HT1080 (cell line): ENCODE measurements around the gene ADAM12. TPM values are rescaled to one million over a fixed set of nuclear protein-coding genes. Genes with fewer than 3 reads are reported as not detected.
A peak's percentile ranks its signal among the peaks of the same experiment; 100 is the strongest.
"Not testable (repeated sequence)": the region's sequence is repeated elsewhere in the genome, so short reads cannot be mapped to it uniquely, and the experiment has no call there.

ENCODE experiments used
- DNase-seq: peaks from one replicate; pipeline ENCODE4 v3.0.0-alpha.2; 2015; ENCODE audit warnings: low read depth
- total RNA-seq: library from RNA; depleted of rRNA; stranded (reverse); fragments of >200 nt; shearing (Covaris generic); gene quantifications from 2 replicates; pipeline ENCODE4 v1.2.3, GENCODE V29; 2014

ADAM12 gene
- total RNA-seq, 1 experiment from 2014 or later = 0.50 TPM

DNA sequence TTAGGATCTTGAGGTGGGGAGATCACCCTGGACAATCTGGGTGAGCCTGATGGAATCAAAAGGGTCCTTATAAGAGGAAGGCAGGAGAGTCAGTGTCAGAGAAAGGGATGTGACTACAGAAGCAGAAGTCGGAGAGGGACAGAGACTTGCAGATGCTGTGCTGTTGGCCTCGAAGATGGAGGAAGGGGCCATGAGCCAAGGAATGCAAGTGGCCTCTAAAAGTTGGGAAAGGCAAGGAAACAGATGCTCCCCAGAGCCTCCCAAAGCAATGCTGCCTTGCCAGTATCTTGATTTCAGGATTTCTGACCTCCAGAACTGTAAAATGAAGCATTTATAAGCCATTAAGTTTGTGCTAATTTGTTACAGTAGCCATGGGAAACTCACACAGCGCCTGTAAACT is 326.8 kb downstream of the ADAM12 start:
- no peak for DNase-seq

DNA sequence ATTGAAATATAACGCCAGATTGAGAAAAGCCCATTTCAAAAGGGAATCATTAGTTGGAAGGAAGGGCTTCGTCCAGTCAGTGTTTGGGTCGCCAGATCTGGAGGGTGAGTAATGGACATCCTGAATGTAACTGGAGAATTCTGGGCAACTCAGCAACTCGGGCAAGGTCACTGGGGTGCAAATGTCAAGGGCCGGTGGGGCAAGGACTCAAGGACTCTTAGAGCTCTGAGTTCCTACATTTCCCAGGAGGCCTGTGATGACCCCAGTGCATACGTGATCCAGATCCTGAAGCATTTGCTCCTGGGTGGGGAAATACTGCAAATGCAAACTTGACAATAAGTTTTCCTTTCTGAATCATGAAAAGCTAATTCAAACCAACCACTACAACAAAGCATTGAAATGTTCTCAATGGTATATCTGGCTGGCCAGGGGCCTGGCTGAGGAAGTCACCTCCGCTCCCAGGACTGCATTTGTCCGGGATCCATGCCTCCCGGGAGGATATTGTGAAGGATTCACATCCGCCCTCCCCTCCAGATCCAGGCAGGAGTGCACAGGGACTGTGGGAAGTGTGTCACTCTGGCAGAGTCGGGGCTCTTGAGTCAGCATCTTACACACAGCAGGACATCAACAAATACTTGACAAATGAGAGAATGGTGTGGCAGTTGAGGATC is 327.9 kb downstream of the ADAM12 start:
- peak; percentile 90 for DNase-seq

DNA sequence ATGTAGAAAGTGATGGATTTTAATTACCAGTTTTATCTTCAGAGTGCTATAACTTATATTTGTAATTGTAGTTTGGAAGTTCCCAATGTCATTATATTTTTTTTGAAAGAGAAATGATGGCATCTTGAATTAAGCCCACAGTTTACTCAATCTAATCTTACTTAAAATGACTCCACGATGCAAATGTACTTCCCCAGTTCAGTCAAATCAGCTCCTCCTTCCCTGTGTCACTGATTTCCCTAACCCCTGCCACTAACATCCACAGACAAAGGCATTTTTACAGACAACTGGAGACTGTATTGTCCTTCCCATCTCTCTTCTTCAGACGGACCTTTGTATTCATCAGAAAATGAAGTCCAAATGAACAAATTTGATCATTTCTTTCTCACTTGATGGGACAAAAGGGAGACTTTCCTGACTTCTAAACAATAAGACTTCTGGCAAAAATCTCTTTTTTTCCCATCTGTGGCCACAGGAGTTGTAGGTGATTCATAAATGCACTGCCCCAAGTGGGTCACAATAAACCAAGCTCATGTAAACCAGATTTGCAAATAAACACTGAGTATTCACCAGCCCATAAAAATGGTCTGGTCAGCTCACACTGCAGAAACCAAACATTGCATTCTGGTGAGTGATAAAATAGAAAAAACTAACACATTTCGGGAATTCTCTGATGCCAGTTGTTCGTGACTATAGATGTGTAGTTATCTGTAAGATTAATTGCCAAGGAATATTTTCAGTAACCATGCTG is 329.0 kb downstream of the ADAM12 start:
- DNase-seq = peak; percentile 16

DNA sequence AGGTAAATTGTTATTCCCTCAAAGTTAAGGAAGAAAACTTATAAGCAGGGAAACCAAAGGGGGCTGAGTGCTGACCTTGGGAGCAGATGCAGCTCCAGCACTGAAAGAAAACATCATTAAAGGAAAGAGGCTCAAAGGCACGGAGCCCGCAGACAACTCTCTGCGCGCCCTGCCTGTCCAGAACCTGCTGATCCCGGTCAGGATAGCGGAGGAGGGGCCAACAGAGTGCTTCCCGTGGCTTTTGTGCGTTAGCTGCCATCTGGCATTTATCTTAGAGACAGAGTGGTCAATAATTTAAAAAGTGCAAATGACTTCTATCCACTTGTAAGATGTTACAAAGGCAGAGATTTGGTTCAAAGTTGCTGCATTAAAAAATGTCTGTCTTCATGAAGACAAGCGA is 329.8 kb downstream of the ADAM12 start:
- DNase-seq = no peak

DNA sequence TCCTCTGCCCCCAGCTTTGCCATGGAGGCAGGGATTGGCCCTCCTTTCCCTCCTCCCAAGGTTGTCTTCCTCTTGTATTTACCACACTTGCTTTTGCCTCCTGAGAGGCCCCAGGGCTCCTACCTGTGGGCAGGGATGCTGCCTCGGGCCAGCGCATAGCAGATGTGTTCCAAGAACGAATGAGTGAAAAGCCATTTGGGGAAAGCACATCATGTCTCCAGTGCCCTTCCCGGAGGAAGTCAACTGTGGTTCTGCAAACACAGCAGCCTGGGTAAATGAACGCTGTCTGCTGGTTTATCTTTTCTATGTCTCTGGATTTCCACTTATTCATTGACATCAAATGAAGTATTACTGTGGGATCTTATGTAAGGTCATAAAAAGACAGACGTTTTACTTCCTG is 330.2 kb downstream of the ADAM12 start:
- DNase-seq = no peak

DNA sequence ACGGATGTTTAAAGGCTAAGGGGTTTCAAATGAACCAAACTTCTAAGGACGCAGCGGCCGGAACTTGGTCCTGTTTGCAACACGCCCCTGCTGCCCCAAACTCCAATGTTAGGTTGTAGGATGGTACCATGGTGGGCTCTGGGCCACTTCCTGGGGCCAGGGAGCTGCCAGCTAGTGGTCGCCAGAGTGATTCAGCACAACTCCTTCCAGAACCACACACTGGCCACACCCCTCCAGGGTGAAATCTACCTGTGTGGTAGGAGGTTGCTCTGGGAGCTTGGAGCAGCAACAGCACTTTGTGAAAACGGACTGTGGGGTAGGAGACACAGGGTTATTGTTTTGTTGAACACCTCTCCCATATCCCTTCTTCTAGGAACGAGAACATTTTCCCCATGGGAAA is 330.8 kb downstream of the ADAM12 start:
- no peak for DNase-seq

DNA sequence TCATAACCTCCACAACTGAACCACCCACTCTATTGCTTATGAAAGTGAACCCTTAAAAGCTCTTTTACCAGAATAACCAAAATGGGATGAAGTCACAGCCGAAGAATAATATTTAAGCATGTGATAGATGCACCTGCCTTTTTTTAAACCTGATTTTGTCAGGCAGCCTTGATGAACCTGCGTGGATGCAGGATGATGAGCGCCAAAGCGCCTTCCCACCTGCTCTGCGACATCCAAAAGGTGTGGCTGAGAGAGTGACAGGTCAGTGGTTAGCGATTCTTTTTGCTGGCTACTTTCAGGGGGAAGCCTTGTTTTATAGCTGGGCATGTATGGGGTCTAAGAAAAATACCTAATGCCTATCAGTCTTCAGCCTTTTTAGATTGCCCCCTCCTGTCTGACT is 334.1 kb downstream of the ADAM12 start:
- DNase-seq = no peak

DNA sequence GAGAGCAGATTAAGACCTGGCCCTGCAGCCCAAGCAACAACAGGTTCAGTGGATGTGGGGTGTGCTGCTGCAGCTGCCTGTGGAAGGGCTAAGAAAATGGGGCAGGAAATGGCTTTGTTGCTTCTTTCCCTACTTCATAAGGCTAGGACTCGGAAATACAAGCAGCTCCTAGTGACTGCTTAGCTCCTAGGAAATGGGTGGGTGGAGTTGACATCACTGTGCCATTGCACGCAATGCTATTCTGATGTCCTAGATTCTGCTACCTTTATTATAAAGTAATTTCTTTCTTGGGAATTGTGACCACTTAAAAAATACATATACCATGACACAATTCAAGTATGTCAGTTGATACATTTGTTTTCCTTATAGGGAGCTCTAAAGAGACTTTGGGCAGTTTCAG is 336.1 kb downstream of the ADAM12 start:
- no peak for DNase-seq

DNA sequence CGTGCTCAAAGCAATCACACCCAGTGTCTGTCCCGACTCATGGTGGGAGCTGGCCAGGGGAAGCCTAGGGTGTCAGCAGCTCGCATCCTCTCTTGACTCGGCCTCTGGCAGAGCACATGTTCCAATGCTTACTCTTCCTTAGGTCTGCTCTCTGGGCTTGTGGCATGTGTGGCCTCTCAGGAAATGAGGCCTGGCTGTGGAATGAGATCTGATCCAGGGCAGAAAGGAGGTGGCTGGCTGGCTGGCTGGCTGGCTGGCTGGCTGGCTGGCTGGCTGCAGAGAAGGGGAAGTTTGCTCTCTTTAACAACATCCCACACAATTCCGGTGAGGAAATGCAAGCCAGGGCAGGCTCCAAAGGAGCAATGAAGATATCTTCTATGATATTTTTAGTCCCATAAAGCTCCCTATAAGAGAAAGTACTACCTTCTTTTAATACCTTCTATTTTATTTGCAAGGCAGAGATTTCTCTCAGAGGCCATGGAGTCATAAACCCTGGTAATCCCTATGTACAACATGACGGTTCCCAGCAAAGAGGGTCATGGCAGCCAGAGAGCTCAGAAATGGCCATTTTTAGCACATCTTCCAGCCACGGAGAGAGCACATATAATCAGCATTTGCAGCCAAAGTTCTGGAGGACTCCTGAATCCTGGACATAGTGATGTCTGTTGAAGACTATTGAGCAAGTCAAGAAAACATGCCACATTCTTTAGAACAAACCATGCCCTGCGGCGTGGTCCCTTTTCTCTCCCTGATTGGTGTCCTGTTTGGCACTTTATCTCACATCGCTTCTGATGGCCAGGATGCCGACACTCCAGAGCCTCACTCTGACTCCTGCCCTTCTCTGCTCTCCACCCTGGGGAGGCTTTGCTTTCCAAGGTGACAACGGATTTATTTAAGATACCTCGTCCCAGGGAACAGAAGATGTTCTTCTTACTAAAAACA is 338.2 kb downstream of the ADAM12 start:
- peak; percentile 71 for DNase-seq

DNA sequence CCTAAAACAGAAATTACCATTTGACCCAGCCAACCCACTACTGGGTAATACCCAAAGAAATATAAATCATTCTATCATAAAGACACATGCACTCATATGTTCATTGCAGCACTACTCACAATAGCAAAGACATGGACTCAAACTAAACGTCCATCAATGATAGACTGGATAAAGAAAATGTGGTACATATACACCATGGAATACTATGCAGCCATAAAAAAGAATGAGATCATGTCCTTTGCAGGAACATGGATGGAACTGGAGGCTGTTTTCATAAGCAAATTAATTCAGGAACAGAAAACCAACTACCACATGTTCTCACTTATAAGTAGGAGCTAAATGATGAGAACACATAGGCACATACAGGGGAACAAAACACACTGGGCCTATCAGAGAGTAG is 340.5 kb downstream of the ADAM12 start:
- DNase-seq = not testable (repeated sequence)

DNA sequence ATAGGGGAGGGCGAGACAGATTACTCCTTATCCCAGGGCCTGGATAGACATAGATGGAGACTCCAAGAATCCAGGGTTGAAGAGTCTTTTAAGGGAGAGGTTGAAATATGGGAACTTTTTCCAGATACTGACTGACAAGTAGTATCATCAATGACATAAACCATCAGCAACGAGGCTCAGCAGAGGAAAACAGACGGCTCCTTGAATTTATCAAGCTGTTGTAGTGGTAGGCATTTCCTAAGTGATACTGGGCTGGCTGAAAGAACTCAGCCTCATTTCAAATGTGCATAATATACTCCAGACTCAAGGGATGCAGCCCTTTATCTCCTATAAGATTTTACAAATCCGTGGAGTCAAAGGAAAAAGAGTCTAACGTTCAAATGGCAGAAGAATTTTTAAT is 341.4 kb downstream of the ADAM12 start:
- DNase-seq = no peak

DNA sequence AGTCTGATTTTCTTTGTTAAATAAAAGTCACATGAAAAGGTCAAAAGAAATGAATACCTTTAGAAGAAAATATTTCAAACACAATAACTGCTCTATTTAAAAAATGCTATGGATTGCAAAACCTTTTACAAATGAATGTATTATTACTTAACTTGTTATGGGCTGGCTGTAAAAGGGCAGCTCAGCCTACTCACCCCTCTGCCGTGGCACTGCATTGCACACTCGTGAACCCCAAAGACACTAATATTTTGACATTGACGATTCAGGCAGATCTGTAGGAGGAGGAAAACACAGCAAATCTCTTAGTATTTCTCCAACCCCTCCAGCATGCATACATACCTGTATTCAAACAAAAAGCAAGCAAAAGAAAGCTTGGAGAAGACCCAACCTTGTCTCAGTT is 342.4 kb downstream of the ADAM12 start:
- DNase-seq = no peak

DNA sequence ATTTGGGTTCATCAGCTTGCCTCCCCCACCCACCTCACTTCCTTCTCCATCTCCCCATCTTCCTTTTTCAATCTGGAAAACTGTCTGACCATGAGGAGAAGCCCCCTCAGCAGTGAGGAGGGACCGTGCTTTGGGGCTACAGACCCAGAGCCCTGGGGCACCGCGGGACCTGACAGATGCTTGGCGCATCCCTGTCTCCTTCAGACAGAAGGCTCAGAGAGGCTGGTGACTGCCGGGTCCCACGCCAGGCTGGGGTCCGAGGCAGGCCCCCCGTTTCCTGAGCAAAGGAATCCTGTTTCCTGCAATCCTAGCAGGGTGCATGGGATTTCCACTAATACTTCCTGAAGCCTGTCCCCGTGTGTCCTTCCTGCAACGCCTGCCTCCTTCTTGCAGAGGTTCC is 344.9 kb downstream of the ADAM12 start:
- DNase-seq = no peak

DNA sequence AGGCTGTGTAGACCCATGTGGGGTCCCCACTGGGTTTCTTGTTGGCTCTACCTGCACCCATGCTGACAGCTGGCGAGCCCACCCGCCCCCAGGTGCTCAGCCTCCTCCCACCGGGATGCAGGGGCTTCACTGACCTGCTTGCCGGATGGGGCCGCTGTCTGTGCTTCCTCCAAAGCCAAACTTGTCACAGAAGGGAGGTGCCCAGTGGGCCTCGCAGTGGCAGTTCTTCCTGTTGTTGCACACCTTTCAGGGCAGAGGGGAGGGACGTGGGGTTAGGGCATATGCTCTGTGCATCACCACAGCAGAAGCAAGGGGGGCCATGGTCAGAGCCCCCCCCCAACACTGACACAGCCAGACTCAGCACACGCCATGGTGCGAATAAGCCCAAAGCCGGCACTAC is 345.4 kb downstream of the ADAM12 start:
- DNase-seq = no peak

DNA sequence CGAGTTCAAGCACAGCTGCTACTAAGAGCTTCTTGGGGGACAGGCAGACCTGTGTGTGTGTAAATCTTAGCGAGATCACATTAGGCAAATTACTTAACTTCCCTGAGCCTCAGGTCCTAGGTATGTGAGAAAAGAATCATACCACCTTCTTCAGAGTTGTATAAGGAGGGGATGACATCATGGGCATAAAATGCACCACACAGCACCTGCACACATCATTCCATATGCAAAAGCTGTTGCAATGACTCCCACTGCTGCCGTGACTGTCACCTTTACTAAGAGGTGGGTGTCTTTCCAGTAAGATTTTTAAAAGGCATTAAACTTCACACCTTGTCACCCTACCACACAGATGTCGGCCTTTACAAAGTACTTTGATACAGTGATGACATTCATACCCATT is 345.9 kb downstream of the ADAM12 start:
- DNase-seq = no peak

DNA sequence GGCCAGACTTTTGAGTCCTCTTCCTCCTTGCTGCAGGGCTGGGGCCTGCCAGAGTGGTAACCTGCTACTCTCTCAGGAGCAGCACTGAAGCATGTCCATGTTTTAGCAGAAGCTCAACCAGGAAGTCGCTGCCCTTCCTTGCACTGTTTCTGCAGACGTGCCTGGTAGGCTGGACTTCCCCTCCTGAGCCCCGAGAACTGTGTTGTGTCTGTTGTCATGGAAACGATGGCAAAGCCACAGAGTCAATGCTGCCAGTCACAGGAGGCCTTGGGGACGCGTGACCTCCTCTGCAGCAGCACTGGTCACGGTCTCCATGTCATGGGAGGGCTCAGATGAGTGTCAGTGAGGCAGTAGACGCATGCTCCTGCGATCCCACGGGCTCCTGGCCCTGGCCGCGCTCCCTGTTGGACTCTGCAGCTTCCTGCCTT is 346.5 kb downstream of the ADAM12 start:
- DNase-seq = peak; percentile 40

DNA sequence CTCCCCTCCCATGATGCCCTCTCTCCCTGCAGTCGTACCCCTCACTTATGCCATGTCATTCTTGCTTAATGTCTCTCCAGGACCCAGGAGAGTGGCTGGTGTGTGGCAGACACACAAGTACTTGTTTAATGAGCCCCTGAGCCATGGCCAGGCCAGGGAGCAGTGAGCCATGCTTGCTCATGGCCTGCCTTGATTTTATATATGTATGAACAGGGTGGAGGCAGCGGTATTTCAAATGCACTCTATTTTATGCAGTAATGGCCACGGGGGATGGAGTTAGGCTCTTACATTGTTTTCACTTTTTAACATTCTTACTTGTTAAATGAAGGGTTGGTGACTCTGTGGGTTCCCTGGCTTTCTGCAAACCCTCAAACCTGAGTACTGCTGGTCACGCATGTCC is 347.2 kb downstream of the ADAM12 start:
- DNase-seq = no peak

DNA sequence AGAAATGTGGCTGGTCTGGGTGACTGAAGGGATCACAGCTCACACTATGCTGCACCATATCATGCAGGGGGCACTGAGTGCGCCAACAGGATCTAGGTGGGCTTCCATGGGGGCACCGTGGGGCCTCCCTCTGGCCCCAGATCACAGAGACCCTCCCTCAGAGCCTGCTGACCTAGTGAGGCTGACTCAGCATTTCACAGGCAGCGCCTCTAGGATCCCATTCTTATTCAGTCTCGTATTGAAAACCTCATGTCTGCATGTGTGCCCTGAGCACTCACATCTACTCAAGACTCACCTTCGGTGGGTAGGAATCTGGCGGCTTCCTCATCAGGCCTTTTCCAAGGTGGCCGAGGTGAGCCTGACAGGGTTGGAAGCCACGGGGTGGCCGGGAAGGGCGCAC is 350.3 kb downstream of the ADAM12 start:
- no peak for DNase-seq

DNA sequence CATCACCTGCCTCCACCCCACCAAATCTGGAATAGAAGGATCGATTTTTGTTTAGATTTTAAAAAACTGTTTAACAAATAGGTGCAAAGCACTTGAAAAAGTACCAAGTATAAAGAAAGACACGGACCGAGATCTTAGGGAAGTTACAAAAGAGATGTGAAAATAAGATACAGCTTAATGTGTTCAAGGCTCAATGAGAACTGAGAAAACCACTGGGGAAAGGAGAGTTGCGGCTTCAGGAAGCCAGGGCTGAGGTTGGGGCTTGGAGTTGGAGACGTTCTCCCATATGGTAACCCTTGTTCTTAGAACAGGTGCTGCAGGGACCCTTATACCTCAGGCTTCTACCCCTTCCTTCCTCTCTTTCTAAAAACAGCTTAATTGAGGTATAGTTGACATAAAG is 351.8 kb downstream of the ADAM12 start:
- no peak for DNase-seq

DNA sequence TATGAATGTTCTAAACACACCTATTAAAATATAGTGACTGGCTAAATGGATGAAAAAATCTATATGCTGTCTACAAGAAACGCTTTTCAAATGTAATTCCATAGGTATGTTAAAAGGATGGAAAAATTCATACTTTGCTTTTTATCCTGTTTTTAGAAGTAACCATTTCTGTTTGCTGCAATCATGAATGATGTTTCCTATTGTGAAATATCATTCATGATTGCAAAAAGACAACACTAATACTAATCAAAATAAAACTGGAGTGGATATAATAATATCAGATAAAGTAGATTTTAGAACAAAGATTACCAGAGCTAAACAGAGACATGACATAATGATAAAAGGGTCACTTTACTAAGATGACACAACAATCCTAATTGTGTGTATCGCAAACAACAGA is 353.7 kb downstream of the ADAM12 start:
- DNase-seq = no peak

DNA sequence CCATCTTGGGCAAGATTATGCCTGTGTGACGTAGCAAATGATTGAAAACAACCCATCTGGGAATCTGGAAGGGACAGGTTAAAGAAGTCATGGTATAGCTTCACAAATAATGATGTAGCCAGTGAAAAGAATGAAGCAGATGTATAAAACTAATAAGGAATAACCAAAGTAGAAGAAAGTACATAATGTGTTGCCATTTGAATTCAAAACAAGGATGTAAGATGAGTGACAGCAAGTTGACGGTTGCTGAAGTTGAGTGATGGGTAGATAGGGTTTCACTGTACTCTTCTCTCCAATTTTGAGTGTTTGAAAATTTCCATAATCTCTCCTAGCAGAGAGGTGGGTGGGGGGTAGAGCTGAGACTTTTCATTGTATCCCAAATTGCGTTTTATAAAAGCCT is 358.3 kb downstream of the ADAM12 start:
- no peak for DNase-seq

DNA sequence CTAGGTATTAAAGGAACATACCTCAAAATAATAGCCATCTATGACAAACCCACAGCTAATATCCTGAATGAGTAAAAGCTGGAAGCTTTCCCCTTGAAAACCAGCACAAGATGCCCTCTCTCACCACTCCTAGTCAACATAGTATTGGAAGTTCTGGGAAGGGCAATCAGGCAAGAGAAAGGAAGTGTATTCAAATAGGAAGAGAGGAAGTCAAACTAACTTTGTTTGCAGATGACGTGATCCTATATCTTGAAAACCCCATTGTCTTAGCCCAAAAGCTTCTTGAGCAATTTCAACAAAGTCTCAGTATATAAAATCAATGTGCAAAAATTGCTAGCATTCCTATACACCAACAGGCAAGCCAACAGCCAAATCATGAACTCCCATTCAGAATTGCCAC is 360.6 kb downstream of the ADAM12 start:
- DNase-seq = no peak
